Measurements from ENCODE around the gene PRG3.

Gene PRG3

GRCh38 chr11:57396744-57397143 lies 15.8 kb upstream of the PRG3 start:
- no peaks in the 10 kb centered on the region for H3K9me3 ChIP-seq (ENCODE audit: insufficient read depth, low read length)
- H3K4me3 ChIP-seq (ENCODE audit: insufficient read depth, low read length, poor library complexity, severe bottlenecking), result no peak overlapping the region
- no peaks in the 10 kb centered on the region for H3F3A ChIP-seq (ENCODE audit: insufficient read depth)
- no peak overlapping the region for H2AFZ ChIP-seq (ENCODE audit: low read depth, low read length, severe bottlenecking)
- H3K36me3 ChIP-seq (ENCODE audit: low read length), result no peaks in the 10 kb centered on the region
- H3K27ac ChIP-seq (ENCODE audit: low read depth, low read length), result no peak overlapping the region
- no peaks in the 10 kb centered on the region for H3K27me3 ChIP-seq (ENCODE audit: low read length)
- TF ChIP-seq EZH2phosphoT487 (conservative IDR thresholded peaks at IDR 0.05; ENCODE audit: low read length) (no peak), CTCF (IDR thresholded peaks at IDR 0.05; ENCODE audit: insufficient read depth, low read length, poor library complexity, severe bottlenecking) (no peak)
- no peak overlapping the region for H3K9ac ChIP-seq (ENCODE audit: low read length)
- H3K4me2 ChIP-seq (ENCODE audit: low read depth, low read length, poor library complexity, severe bottlenecking), result no peak overlapping the region
- H3K9me2 ChIP-seq (replicated peaks; ENCODE audit: insufficient read depth, low read length), result no peaks in the 10 kb centered on the region
- no peaks in the 10 kb centered on the region for H3K79me2 ChIP-seq (ENCODE audit: insufficient read depth, low read length)
- no peaks in the 10 kb centered on the region for H4K20me1 ChIP-seq (ENCODE audit: low read depth, low read length)

- no peaks in the 10 kb centered on the region for H3K79me2 ChIP-seq (ENCODE audit: insufficient read depth, low read length)
- no peaks in the 10 kb centered on the region for H3F3A ChIP-seq (ENCODE audit: insufficient read depth)
- no peaks in the 10 kb centered on the region for H3K27me3 ChIP-seq (ENCODE audit: low read length)
- no peaks in the 10 kb centered on the region for H4K20me1 ChIP-seq (ENCODE audit: low read depth, low read length)
- no peak overlapping the region for H3K4me2 ChIP-seq (ENCODE audit: low read depth, low read length, poor library complexity, severe bottlenecking)
- H2AFZ ChIP-seq (ENCODE audit: low read depth, low read length, severe bottlenecking), result no peak overlapping the region
- H3K36me3 ChIP-seq (ENCODE audit: low read length), result no peaks in the 10 kb centered on the region
- H3K9ac ChIP-seq (ENCODE audit: low read length), result no peak overlapping the region
- no peak overlapping the region for H3K4me3 ChIP-seq (ENCODE audit: insufficient read depth, low read length, poor library complexity, severe bottlenecking)
- H3K9me2 ChIP-seq (replicated peaks; ENCODE audit: insufficient read depth, low read length), result no peaks in the 10 kb centered on the region
- no peaks in the 10 kb centered on the region for H3K9me3 ChIP-seq (ENCODE audit: insufficient read depth, low read length)
- TF ChIP-seq EZH2phosphoT487 (conservative IDR thresholded peaks at IDR 0.05; ENCODE audit: low read length) (no peak), CTCF (IDR thresholded peaks at IDR 0.05; ENCODE audit: insufficient read depth, low read length, poor library complexity, severe bottlenecking) (no peak)
- no peak overlapping the region for H3K27ac ChIP-seq (ENCODE audit: low read depth, low read length)
These were observed 15.1 kb upstream of the PRG3 start for GRCh38 chr11:57395905-57396623.

- Histone ChIP-seq H3K27ac (ENCODE audit: low read depth, low read length) (no peak overlapping the region), H3K36me3 (ENCODE audit: low read length) (no peaks in the 10 kb centered on the region), H3K27me3 (ENCODE audit: low read length) (no peaks in the 10 kb centered on the region), H3K9me2 (replicated peaks; ENCODE audit: insufficient read depth, low read length) (no peaks in the 10 kb centered on the region), H3K9me3 (ENCODE audit: insufficient read depth, low read length) (no peaks in the 10 kb centered on the region), H2AFZ (ENCODE audit: low read depth, low read length, severe bottlenecking) (no peak overlapping the region), H3K79me2 (ENCODE audit: insufficient read depth, low read length) (no peaks in the 10 kb centered on the region), H3F3A (ENCODE audit: insufficient read depth) (no peaks in the 10 kb centered on the region), H3K9ac (ENCODE audit: low read length) (no peak overlapping the region), H4K20me1 (ENCODE audit: low read depth, low read length) (no peaks in the 10 kb centered on the region), H3K4me2 (ENCODE audit: low read depth, low read length, poor library complexity, severe bottlenecking) (no peak overlapping the region), H3K4me3 (ENCODE audit: insufficient read depth, low read length, poor library complexity, severe bottlenecking) (no peak overlapping the region)
- TF ChIP-seq EZH2phosphoT487 (conservative IDR thresholded peaks at IDR 0.05; ENCODE audit: low read length) (no peak), CTCF (IDR thresholded peaks at IDR 0.05; ENCODE audit: insufficient read depth, low read length, poor library complexity, severe bottlenecking) (no peak)
These were observed 13.4 kb upstream of the PRG3 start for GRCh38 chr11:57394203-57394965.
